Gastroesophageal sphincter (tissue), 4 donors: ENCODE measurements around the gene CUTA. TPM values are rescaled to one million over a fixed set of nuclear protein-coding genes. Genes with fewer than 3 reads are reported as not detected.

ENCODE experiments used
- ATAC-seq: fragments of 150-250 bp; one replicate; pipeline ENCODE4 v1.9.1; 2016; ENCODE audit warnings: mild to moderate bottlenecking, moderate library complexity
- H3K27ac ChIP-seq, 4 donors: fragments of 200-600 bp; sonication (generic) in 3 of 4; 1 replicate in 3 of 4; 2 replicates in 1 of 4; pipeline ENCODE4 v1.5.1; 2016 to 2019
- H3K27me3 ChIP-seq: fragments of 200-600 bp; sonication (generic); one replicate; pipeline ENCODE4 v1.5.1; 2019
- H3K36me3 ChIP-seq, 2 donors: fragments of 200-600 bp; sonication (generic); one replicate each; pipeline ENCODE4 v1.5.1; 2019; ENCODE audit warnings: control low read depth in 1 of 2
- H3K4me1 ChIP-seq, 3 donors: fragments of 200-600 bp; sonication (generic); 1 replicate in 2 of 3; 2 replicates in 1 of 3; pipeline ENCODE4 v1.5.1; 2016 to 2019; ENCODE audit warnings: control low read depth in 2 of 3
- H3K4me3 ChIP-seq, 2 donors: fragments of 200-600 bp; sonication (generic); one replicate each; pipeline ENCODE4 v1.5.1; 2019; ENCODE audit warnings: mild to moderate bottlenecking in 1 of 2, moderate library complexity in 1 of 2
- H3K9me3 ChIP-seq, 3 donors: fragments of 200-600 bp; sonication (generic); one replicate each; pipeline ENCODE4 v1.5.1; 2017 to 2019; ENCODE audit warnings: control low read depth in 2 of 3
- CTCF ChIP-seq, 4 experiments: fragments of 200-600 bp in 2 of 4; fragments of 450-650 bp in 2 of 4; sonication (generic) in 1 of 4; IDR thresholded peaks; one replicate each; pipeline ENCODE4 v1.5.1; 2017 to 2019; ENCODE audit warnings: antibody characterized with exemption in 4 of 4, mild to moderate bottlenecking in 2 of 4, moderate library complexity in 2 of 4
- EP300 ChIP-seq: sonication (generic); formaldehyde crosslinking; IDR thresholded peaks from one replicate; pipeline ENCODE4 v1.6.1; 2017; ENCODE audit warnings: antibody characterized with exemption, mild to moderate bottlenecking
- POLR2A ChIP-seq, 2 donors: fragments of 450-650 bp; IDR thresholded peaks; one replicate each; pipeline ENCODE4 v1.6.1; 2017; ENCODE audit warnings: antibody characterized with exemption in 2 of 2, mild to moderate bottlenecking in 2 of 2, moderate library complexity in 1 of 2
- POLR2AphosphoS5 ChIP-seq: sonication (generic); formaldehyde crosslinking; IDR thresholded peaks from one replicate; pipeline ENCODE4 v1.6.1; 2017; ENCODE audit warnings: antibody characterized with exemption
- WGBS, 2 donors: methylation state at CpG; one replicate each; pipeline ENCODE4 v1.1.5; 2018; ENCODE audit warnings: low coverage in 1 of 2; 5-methylcytosine and 5-hydroxymethylcytosine counted together
- total RNA-seq, 4 donors: library from RNA; depleted of rRNA; stranded (reverse); fragments of >200 nt; gene quantifications; one replicate each; pipeline ENCODE4 v1.1.0, GENCODE V29; 2016

The CUTA gene
- total RNA-seq, 4 donors from 2014 or later: 90.2 to 144 (median 124) TPM

- H3K4me1 ChIP-seq: peaks cover 0 to 71% (median 39%) of the 10 kb centered on the region in 3 donors
- H3K36me3 ChIP-seq: peaks cover 0 to 21% of the 10 kb centered on the region in 2 donors
- 4% methylated on average over 3 of the region's 12 CpGs; no CpG with 5 or more reads in 1 of the 2 donors for WGBS, 2 donors
- no peaks in the 10 kb centered on the region for H3K27me3 ChIP-seq
- H3K4me3 ChIP-seq: no peak overlapping the region
- no peak for ATAC-seq
- no peaks in the 10 kb centered on the region for H3K9me3 ChIP-seq
- TF ChIP-seq POLR2AphosphoS5: no peak
- peak overlapping the region in 3 of 4 donors; percentile 58 to 97 (median 92) for H3K27ac ChIP-seq
Measured at GRCh38 chr6:33431880-33432541, 14.1 kb upstream of the CUTA start.

- Histone ChIP-seq H3K4me1 (peaks cover 0 to 79% (median 42%) of the 10 kb centered on the region in 3 donors), H3K27ac (peak overlapping the region in 3 of 4 donors; percentile 58 to 97 (median 92)), H3K9me3 (no peaks in the 10 kb centered on the region), H3K27me3 (no peaks in the 10 kb centered on the region), H3K36me3 (peaks cover 0 to 13% of the 10 kb centered on the region in 2 donors), H3K4me3 (peak overlapping the region in 1 of 2 donors; percentile 33)
- 0 to 9% methylated on average over 3 to 8 of the region's 12 CpGs for WGBS, 2 donors
- TF ChIP-seq POLR2AphosphoS5: no peak
- TF ChIP-seq CTCF (IDR thresholded peaks at IDR 0.05): no peak
- TF ChIP-seq POLR2A (IDR thresholded peaks at IDR 0.05): no peak
- TF ChIP-seq EP300: no peak
- peak; percentile 53 for ATAC-seq
Measured at GRCh38 chr6:33430991-33431879, 13.3 kb upstream of the CUTA start.

- Histone ChIP-seq H3K27me3 (no peaks in the 10 kb centered on the region), H3K9me3 (no peaks in the 10 kb centered on the region), H3K4me1 (peaks cover 0 to 83% (median 42%) of the 10 kb centered on the region in 3 donors), H3K4me3 (no peak overlapping the region), H3K27ac (peak overlapping the region in 2 of 4 donors; percentile 92 to 97), H3K36me3 (peaks cover 0 to 4% of the 10 kb centered on the region in 2 donors)
- WGBS, 2 donors: 14 to 20% methylated on average over 1 to 2 of the region's 2 CpGs
- TF ChIP-seq POLR2AphosphoS5 (no peak), CTCF (IDR thresholded peaks at IDR 0.05) (no peak), EP300 (no peak), POLR2A (IDR thresholded peaks at IDR 0.05) (no peak)
- ATAC-seq: no peak
Measured at GRCh38 chr6:33430334-33430733, 12.4 kb upstream of the CUTA start.

GRCh38 chr6:33429750-33430052 is 11.8 kb upstream of the CUTA start:
- H3K27me3 ChIP-seq: no peaks in the 10 kb centered on the region
- ATAC-seq: no peak
- no peaks in the 10 kb centered on the region for H3K9me3 ChIP-seq
- peaks cover under 1 to 89% (median 46%) of the 10 kb centered on the region in 3 donors for H3K4me1 ChIP-seq
- H3K27ac ChIP-seq: peak overlapping the region in 3 of 4 donors; percentile 92 to 99 (median 97)
- no peak for TF ChIP-seq POLR2A (IDR thresholded peaks at IDR 0.05)
- no peak overlapping the region for H3K4me3 ChIP-seq
- H3K36me3 ChIP-seq: no peaks in the 10 kb centered on the region
- 11 to 15% methylated on average over 2 of the region's 2 CpGs for WGBS, 2 donors

GRCh38 chr6:33428966-33429749 is 11.3 kb upstream of the CUTA start:
- Histone ChIP-seq H3K9me3 (no peaks in the 10 kb centered on the region), H3K4me1 (peaks cover 5 to 91% (median 51%) of the 10 kb centered on the region in 3 donors), H3K36me3 (no peaks in the 10 kb centered on the region), H3K27ac (peak overlapping the region in 3 of 4 donors; percentile 92 to 99 (median 97)), H3K27me3 (no peaks in the 10 kb centered on the region), H3K4me3 (no peak overlapping the region)
- ATAC-seq: no peak
- WGBS, 2 donors: 48 to 60% methylated on average over 2 to 4 of the region's 5 CpGs
- TF ChIP-seq EP300 (no peak), CTCF (IDR thresholded peaks at IDR 0.05) (no peak)
